Adrenal gland (tissue), 5 donors: Measurements from ENCODE around the gene CD34.

ENCODE experiments used
- POLR2A ChIP-seq, 2 donors: fragments of 450-650 bp; IDR thresholded peaks; one replicate each; pipeline ENCODE4 v1.6.1; 2017; ENCODE audit warnings: antibody characterized with exemption in 2 of 2, mild to moderate bottlenecking in 2 of 2, moderate library complexity in 1 of 2
- TF ChIP-seq, protein P1 (sequence below), 6 experiments: fragments of 450-650 bp in 4 of 6; fragments of 200-600 bp in 2 of 6; sonication (generic) in 1 of 6; IDR thresholded peaks; 1 replicate in 5 of 6; 2 replicates in 1 of 6; pipeline versions ENCODE4 v1.5.1 to v1.8.0; 2016 to 2021; ENCODE audit warnings: antibody characterized with exemption in 6 of 6, mild to moderate bottlenecking in 2 of 6, moderate library complexity in 1 of 6
- donor health status: DM: no; HTN: no; CAD: no.

DNA sequence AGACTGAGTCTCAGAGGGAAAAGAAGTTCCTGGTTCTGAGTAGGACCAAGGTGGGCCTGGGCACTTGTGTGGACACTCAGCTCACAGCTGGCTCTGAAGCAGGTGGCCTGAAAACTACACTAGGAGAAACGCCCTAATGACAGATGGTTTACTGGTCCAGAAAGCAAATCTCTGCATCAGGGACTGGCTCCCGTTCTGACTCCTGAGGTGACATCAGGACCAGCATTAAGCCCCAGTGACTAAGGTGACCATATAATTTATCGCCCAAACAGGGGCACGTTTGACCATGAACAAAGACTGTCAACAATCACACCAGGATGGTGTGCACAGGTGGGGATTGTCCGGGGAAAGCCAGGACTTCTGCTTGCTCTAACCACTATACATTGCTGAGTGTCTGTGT is 12.2 kb upstream of the CD34 start:
- TF ChIP-seq, protein P1, sequence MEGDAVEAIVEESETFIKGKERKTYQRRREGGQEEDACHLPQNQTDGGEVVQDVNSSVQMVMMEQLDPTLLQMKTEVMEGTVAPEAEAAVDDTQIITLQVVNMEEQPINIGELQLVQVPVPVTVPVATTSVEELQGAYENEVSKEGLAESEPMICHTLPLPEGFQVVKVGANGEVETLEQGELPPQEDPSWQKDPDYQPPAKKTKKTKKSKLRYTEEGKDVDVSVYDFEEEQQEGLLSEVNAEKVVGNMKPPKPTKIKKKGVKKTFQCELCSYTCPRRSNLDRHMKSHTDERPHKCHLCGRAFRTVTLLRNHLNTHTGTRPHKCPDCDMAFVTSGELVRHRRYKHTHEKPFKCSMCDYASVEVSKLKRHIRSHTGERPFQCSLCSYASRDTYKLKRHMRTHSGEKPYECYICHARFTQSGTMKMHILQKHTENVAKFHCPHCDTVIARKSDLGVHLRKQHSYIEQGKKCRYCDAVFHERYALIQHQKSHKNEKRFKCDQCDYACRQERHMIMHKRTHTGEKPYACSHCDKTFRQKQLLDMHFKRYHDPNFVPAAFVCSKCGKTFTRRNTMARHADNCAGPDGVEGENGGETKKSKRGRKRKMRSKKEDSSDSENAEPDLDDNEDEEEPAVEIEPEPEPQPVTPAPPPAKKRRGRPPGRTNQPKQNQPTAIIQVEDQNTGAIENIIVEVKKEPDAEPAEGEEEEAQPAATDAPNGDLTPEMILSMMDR (IDR thresholded peaks at IDR 0.05), result no peak
- TF ChIP-seq POLR2A (IDR thresholded peaks at IDR 0.05), result no peak
